ENCODE results near the gene ADCY7. TPM values are rescaled to one million over a fixed set of nuclear protein-coding genes. Genes with fewer than 3 reads are reported as not detected.

The ADCY7 gene
- total RNA-seq, 6 experiments from 2014 or later, result 2.5 to 10.2 (median 6.5) TPM

DNA sequence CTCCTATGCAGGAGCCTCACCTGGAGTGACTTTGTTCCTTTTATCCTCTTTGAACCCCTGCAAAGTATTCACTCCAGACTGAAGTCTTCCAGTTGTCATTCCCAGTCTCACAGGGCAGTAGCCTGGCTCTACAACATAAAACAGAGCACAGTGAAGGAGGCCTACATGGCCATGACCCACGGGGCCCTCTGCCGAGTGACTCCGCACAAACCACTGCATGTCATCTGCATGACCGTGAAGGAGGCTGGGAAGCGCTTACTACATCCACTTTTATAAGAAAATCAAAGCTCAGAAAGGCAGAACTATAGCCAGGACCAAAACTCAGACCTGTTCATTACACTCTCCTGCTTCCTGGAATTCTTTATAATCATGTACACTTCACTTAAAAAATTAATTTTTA, 59.9 kb downstream of the ADCY7 start:
- 89% methylated on average over 3 of the region's 5 CpGs for WGBS (ENCODE audit: insufficient coverage, low coverage, low lambda C conversion rate, missing lambda C conversion rate)
- Histone ChIP-seq H3K9me3 (no peaks in the 10 kb centered on the region), H3K27me3 (no peaks in the 10 kb centered on the region), H3K4me3 (no peak overlapping the region), H3K36me3 (peaks cover 0 to 34% (median 11%) of the 10 kb centered on the region in 4 donors), H3K27ac (no peak overlapping the region), H3K4me1 (no peaks in the 10 kb centered on the region)
- DNase-seq, result no peak
- TF ChIP-seq, protein P1, sequence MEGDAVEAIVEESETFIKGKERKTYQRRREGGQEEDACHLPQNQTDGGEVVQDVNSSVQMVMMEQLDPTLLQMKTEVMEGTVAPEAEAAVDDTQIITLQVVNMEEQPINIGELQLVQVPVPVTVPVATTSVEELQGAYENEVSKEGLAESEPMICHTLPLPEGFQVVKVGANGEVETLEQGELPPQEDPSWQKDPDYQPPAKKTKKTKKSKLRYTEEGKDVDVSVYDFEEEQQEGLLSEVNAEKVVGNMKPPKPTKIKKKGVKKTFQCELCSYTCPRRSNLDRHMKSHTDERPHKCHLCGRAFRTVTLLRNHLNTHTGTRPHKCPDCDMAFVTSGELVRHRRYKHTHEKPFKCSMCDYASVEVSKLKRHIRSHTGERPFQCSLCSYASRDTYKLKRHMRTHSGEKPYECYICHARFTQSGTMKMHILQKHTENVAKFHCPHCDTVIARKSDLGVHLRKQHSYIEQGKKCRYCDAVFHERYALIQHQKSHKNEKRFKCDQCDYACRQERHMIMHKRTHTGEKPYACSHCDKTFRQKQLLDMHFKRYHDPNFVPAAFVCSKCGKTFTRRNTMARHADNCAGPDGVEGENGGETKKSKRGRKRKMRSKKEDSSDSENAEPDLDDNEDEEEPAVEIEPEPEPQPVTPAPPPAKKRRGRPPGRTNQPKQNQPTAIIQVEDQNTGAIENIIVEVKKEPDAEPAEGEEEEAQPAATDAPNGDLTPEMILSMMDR (IDR thresholded peaks at IDR 0.05), result no peak
- no peak for TF ChIP-seq POLR2A (IDR thresholded peaks at IDR 0.05)
- ATAC-seq, result no peak
- intact Hi-C loops (cut with DNase I), result no loop called here

DNA sequence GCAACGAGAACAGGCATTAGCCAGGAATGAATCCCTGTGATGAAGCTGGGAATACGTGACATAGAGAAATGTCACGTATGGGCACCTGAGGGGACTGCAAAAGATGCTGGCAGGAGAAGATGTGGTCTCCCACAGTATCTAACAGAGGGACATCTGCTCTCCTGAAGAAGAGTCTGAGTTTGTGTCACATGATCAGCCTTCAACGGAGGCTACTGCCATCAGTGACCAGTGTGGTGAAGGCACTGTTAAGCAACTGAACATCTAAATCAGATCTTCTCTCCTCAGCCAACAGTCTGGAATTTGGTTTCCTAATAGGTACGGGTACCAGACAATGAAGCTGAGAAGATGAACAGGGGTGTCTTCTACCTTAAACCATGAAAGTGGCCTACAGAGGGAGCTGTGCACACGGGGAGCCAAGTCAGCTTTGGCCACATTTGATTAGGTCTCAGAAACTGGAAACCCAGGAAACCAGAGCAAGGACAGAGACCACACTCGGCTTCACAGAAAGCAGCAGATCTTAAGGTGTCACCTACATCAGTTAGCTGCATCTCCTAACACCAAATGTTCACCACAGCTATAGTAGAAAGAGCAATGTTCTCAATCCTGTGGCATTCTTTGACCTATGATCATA, 60.6 kb downstream of the ADCY7 start:
- DNase-seq (no peak), ATAC-seq (peak; percentile 68 to 74 (median 72))
- no peaks in the 10 kb centered on the region for H3K27me3 ChIP-seq
- no peaks in the 10 kb centered on the region for H3K9me3 ChIP-seq
- H3K4me1 ChIP-seq, result no peaks in the 10 kb centered on the region
- H3K27ac ChIP-seq, result no peak overlapping the region
- peaks cover 0 to 30% (median 10%) of the 10 kb centered on the region in 4 donors for H3K36me3 ChIP-seq
- no peak overlapping the region for H3K4me3 ChIP-seq
- TF ChIP-seq POLR2A (IDR thresholded peaks at IDR 0.05), result no peak
- TF ChIP-seq, protein P1 (IDR thresholded peaks at IDR 0.05), result peak; percentile 20 to 54 (median 46)
- intact Hi-C loops (cut with DNase I), result no loop called here
- WGBS (ENCODE audit: insufficient coverage, low coverage, low lambda C conversion rate, missing lambda C conversion rate), result 60% methylated on average over 5 of the region's 7 CpGs

DNA sequence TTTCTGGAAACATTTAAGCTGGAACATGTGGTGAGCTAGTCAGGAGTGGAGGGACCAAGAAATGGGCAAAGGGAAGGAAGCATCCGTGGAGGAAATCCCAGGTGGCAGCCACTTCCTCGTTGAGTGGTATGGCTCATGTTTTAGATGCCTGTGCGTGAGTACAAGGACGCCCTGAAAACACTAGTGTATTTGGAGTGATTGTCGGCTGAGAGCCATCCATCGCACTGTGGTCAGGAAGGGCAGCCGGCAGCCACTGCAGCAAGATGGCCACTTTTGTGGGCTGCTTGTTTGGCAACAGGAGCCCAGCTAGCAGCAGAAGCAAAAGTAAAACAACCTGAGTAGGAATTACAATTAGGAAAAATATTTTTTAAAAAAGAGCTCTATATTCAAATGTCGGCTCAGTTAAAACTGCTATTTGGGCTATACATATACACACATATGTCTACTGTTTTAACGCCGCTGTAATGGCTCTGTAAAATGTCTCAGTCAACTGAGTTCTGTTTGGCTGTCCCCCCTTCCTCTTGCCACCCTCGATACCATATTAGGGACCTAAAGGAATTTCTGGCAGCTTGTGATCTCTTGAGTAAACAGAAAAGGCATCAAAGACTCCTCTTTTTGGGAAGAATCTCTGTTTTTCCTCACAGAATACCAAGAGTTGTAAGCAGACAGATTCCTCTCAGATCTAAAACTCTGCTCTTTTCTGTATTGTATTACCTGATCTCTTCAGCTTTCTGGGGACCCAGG, 63.3 kb downstream of the ADCY7 start:
- Histone ChIP-seq H3K27ac (no peak overlapping the region), H3K36me3 (peaks cover 0 to 34% (median 4%) of the 10 kb centered on the region in 4 donors), H3K4me3 (no peak overlapping the region), H3K27me3 (no peaks in the 10 kb centered on the region), H3K9me3 (no peaks in the 10 kb centered on the region), H3K4me1 (no peaks in the 10 kb centered on the region)
- intact Hi-C loops (cut with DNase I), result no loop called here
- WGBS (ENCODE audit: insufficient coverage, low coverage, low lambda C conversion rate, missing lambda C conversion rate), result 72% methylated on average over 10 of the region's 11 CpGs
- ATAC-seq (no peak), DNase-seq (no peak)
- TF ChIP-seq POLR2A (IDR thresholded peaks at IDR 0.05), result no peak
- TF ChIP-seq, protein P1 (IDR thresholded peaks at IDR 0.05), result no peak

DNA sequence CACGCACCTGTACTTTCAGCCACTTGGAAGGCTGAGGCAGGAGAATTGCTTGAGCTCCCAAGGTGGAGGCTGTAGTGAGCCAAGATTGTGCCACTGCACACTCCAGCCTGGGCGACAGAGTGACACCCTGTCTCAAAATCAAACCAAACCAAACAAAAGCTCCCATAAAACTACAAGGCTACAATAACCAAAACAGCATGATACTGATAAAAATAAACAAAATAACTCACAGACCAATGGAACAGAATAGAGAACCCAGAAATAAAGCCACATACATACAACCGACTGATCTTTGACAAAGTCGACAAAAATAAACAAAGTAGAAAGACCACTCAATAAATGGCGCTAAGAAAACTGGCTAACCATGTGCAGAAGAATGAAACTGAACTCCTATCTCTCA, 65.2 kb downstream of the ADCY7 start:
- ATAC-seq (no peak), DNase-seq (no peak)
- Histone ChIP-seq H3K9me3 (no peaks in the 10 kb centered on the region), H3K4me1 (peaks cover 0 to 1% (median 0%) of the 10 kb centered on the region in 4 donors), H3K27me3 (no peaks in the 10 kb centered on the region), H3K4me3 (no peak overlapping the region), H3K36me3 (peaks cover 0 to 27% (median 1%) of the 10 kb centered on the region in 4 donors), H3K27ac (no peak overlapping the region)
- 87% methylated on average over 5 of the region's 5 CpGs for WGBS (ENCODE audit: insufficient coverage, low coverage, low lambda C conversion rate, missing lambda C conversion rate)
- intact Hi-C loops (cut with DNase I), result no loop called here
- TF ChIP-seq, protein P1 (IDR thresholded peaks at IDR 0.05), result no peak
- no peak for TF ChIP-seq POLR2A (IDR thresholded peaks at IDR 0.05)

Measured in right lobe of liver (tissue), 6 donors.